ENCODE measurements around the gene COX8C.
A peak's percentile ranks its signal among the peaks of the same experiment; 100 is the strongest.
"Not testable (repeated sequence)": the region's sequence is repeated elsewhere in the genome, so short reads cannot be mapped to it uniquely, and the experiment has no call there.

The COX8C gene

GRCh38 chr14:93320489-93320888, 26.5 kb upstream of the COX8C start:
- DNase-seq (ENCODE audit: low read depth) = no peak

DNA sequence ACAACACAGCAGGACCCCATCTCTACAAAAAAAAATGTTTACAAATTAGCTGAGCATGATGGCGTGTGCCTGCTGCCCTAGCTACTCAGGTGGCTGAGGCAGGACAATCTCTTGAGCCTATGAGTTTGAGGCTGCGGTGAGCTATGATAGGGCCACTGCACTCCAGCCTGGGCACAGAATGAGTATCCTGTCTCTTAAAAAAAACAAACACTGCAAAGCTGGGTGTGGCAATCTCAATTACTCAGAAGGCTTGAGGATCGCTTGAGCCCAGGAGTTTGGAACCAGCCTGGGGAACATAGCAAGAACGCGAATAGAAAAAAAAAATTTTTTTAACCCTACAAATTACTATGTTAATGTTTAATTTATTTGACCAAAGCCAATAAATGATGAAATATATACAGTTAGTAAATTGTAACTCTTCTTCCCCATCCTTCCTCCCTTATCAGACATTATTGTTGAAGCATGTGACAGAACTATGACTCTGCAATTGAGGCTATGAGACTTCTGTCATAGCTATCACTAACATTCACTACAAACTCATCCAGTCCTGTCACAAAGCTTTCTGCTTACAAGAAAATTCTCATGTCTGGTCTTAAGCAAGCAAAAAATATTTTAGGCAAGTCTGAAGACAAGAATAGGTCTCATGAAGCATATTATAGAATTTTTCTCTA, 23.9 kb upstream of the COX8C start:
- no peak for DNase-seq (ENCODE audit: low read depth)

GRCh38 chr14:93323600-93324174, 23.3 kb upstream of the COX8C start:
- DNase-seq (ENCODE audit: low read depth) = no peak

DNA sequence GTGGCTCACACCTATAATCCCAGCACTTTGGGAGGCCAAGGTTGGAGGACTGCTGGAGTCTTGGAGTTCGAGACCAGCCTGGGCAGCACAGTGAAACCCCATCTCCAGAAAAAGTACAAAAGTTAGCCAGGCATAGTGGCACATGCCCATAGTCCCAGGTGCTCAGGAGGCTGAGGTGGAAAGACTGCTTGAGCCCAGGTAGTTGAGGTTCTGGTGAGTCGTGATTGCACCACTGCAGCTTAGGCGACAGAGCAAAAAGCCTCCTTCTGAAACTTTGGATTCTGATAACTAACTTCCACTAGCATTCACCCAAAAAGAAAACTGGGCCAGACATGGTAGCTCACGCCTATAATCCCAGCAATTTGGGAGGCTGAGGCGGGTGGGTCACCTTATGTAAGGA, 20.8 kb upstream of the COX8C start:
- no peak for DNase-seq (ENCODE audit: low read depth)

DNA sequence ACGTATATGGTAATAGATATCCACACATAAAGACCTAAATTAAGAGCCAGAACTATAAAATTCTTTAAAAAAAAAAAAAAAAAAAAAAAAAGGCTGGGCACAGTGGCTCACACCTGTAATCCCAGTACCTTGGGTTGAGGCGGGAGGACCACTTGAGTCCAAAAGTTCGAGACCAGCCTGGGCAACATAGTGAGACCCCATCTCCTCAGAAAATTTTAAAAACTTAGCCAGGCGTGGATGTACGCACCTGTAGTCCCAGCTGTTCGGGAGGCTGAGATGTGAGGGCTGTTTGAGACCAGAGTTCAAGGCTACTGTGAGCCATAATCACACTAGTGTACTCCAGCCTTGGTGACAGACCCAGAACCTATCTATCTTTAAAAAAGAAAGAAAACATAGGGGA, 18.4 kb upstream of the COX8C start:
- DNase-seq (ENCODE audit: low read depth) = no peak

DNA sequence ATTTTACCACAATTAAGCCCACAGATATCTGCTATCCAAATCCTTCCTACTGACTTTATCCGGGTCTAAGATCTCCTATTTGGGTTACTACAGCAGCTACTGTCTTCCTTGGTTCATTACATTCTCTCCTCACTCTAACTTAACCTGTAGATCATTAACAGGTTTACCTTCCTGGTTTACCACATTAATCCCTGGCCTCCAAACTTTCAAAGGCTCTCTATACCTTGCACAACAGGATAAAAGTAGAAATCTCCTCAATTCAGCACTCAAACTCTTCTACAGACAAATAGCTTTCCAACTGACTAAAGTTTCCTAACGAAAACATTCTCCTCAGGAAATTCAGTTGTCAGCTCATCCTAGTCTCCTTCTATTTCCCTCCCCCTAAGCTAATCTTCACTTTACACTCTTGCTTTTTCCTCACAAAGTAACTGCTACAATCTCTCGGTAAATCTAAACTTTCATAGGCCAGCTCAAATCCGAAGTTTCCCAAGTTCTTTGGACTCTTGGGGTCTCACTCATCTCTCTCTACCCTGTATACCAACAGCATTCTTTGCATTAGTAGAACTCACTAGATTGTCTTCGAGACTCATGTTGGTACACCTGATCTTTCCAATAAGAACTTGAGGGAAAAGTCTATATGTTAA, 16.9 kb upstream of the COX8C start:
- no peak for DNase-seq (ENCODE audit: low read depth)

GRCh38 chr14:93330609-93331000, 16.4 kb upstream of the COX8C start:
- no peak for DNase-seq (ENCODE audit: low read depth)

GRCh38 chr14:93331002-93331727, 15.8 kb upstream of the COX8C start:
- no peak for DNase-seq (ENCODE audit: low read depth)

DNA sequence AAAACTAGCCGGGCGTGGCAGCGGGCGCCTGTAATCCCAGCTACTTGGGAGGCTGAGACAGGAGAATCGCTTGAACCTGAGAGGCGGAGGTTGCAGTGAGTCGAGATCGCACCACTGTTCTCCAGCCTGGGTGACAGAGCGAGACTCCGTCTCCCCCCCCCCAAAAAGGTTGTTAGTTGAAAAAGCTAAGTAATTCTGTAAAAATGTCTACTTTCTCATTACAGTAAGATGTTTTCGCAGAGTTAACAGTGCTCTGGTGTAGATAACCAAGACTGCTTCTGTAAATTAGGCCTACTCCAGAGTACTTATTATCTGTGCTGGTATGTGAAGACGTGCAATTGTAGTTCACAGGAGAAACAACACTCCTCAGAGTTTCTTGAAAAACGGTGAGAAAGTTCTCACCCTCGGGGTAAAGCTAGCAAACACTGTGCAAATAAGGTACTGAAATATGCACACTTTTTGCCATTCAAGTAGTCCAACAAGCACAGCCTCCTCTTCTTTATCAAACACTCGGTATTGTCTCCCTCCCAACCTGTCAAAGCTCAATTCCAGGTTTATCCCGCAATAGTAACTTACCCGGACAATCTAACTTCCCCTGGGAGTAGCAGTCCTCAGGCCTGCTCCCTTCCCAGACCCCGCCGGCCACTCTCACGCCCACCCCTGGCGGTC, 15.1 kb upstream of the COX8C start:
- no peak for DNase-seq (ENCODE audit: low read depth)

DNA sequence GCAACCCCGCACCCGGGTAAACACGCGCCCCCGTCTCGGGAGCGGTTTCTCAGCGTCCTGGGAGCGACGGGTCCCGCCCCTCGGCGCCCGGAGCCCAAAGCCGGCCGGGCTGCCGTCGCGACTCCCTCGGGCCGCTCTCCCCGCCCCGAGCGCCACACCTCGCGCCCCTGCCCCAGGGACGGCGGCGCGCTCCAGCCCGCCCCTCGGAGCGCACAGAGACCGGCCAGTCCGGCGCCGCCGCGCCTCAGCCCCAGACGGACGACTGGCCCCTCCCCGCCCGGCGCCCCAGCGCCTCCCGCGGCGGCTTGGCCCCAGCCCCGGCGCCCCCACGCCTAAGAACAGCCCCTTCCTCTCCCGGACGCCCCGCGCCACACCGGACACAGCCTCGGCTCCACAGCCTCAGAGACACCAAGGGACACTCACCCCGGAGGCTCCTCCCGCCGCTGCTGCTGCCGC, 14.6 kb upstream of the COX8C start:
- no peak for DNase-seq (ENCODE audit: low read depth)

DNA sequence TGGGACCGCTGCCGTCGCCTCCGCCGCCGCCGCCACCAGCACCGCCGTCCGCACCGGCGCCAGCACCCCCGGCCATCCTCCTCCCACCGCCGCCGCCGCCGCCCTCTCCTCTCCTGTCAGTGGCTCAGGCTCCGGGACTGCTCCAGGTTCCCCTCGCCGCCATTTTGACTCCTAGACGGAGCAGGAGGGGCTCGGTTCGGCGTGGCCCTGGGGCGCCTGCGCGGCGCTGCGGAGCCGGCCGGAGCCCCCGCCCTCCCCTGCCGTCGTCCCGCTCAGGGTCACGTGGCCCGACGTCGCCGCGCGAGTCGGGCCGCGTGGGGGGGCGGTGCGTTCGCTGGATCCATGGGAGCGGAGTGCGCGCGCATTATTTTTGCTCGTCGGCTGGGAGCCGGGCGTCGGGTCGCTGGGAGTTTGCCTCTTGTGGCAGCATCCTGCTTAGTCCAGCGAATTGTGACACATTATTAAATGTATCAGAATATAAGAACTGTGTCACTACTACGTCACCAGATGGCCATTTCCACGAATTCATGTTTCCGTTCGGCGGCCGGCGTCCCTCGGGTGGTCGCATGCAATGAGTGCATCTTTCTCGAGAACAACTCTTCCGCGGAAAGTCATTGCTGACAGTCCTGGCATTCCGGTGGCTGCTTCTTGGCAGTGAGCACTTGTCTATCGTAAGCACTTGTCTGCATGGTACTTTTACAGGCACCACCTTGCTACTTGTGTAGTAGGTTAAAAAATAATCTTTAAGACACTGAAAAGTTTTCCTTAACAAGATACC, 13.9 kb upstream of the COX8C start, which contains the start of gene BTBD7:
BTBD7 (minus strand) TSS at position 184 of the 778 bp plus-strand sequence. CDS start 36,985 bp downstream, outside the sequence.
- peak; percentile 95 for DNase-seq (ENCODE audit: low read depth)

GRCh38 chr14:93333631-93334103, 13.3 kb upstream of the COX8C start:
- no peak for DNase-seq (ENCODE audit: low read depth)

GRCh38 chr14:93337143-93337753, 9.7 kb upstream of the COX8C start:
- no peak for DNase-seq (ENCODE audit: low read depth)

DNA sequence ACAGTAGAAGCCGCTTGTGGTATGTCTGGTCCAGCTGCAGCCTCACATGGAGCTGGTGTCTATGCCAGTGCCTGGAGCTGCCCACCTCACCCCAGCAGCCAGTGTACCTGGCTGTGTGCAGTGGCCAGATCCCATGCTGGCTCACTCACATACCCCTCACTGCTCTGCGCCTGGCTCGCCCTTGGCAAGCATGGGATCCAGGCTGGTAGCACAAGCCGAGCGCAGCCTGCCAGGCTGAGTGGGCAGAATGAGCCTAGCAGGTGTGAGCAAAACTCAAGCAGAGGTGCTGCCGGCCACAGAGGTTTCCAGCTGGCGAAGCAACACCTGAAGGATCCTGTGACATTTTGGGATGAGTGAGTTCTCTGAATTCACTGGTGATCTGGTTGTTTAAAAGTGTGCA, 9.1 kb upstream of the COX8C start:
- DNase-seq (ENCODE audit: low read depth) = no peak

GRCh38 chr14:93343266-93343665, 3.7 kb upstream of the COX8C start:
- no peak for DNase-seq (ENCODE audit: low read depth)

- no peak for DNase-seq (ENCODE audit: low read depth)
Measured at GRCh38 chr14:93343797-93344196, 3.2 kb upstream of the COX8C start.

- DNase-seq (ENCODE audit: low read depth) = no peak
Measured at GRCh38 chr14:93347850-93348249, 868 bp downstream of the COX8C start.

GRCh38 chr14:93348292-93348691, 1.3 kb downstream of the COX8C start:
- no peak for DNase-seq (ENCODE audit: low read depth)

DNA sequence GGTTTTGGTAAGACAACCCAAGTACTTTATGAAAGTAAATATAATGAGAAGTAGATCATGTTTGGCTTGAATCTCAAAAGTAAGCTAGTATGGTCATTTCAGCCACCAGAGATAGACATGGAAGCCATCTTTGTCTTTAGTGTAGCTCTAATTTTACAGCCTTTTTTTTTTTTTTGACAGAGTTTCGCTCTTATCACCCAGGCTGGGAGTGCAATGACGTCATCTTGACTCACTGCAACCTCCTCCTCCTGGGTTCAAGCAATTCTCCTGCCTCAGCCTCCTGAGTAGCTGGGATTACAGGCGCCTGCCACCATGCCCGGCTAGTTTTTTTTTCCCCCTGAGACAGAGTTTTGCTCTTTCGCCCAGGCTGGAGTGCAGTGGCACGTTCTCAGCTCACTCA, 7.9 kb downstream of the COX8C start:
- DNase-seq (ENCODE audit: low read depth) = not testable (repeated sequence)

GRCh38 chr14:93368996-93369712, 22.2 kb downstream of the COX8C start:
- no peak for DNase-seq (ENCODE audit: low read depth)

Measured in activated T-helper 9 cell treated with anti-CD3 and anti-CD28 coated beads, Interleukin-2, amount 50 U/mL, for 16 hours (primary cell).